MCF 10A (cell line): ENCODE measurements around the gene C9. TPM values are rescaled to one million over a fixed set of nuclear protein-coding genes. Genes with fewer than 3 reads are reported as not detected.
"Not testable (repeated sequence)": the region's sequence is repeated elsewhere in the genome, so short reads cannot be mapped to it uniquely, and the experiment has no call there.

Source experiments
- BruUV-seq: library from RNA; stranded (reverse); fragments of 400-500 nt; replicated peaks from 2 replicates; lab custom pipeline; 2021; lab: Mats Ljungman, UMichigan
- CTCF ChIA-PET: fragments of 300-600 bp; sonication (Branson Sonifier 250); formaldehyde crosslinking; extraction: SDS; loops from one replicate; lab custom pipeline; 2021; ENCODE audit warnings: antibody characterized with exemption, inconsistent platforms; lab: Yijun Ruan, JAX
- POLR2A ChIA-PET: fragments of 300-600, 350-650 bp; sonication (Branson Sonifier 250); formaldehyde crosslinking; extraction: SDS; loops from one replicate; lab custom pipeline; 2020; ENCODE audit warnings: antibody characterized with exemption, inconsistent platforms; lab: Yijun Ruan, JAX
- DNase-seq: peaks from one replicate; pipeline ENCODE4 v3.0.0-alpha.2; 2018; ENCODE audit not compliant: unreplicated experiment
- H3K27ac Mint-ChIP-seq: one replicate; pipeline ENCODE4 v1.8.0; 2022; ENCODE audit warnings: mild to moderate bottlenecking, low read depth, mixed read lengths; ENCODE audit not compliant: unreplicated experiment
- H3K27me3 Mint-ChIP-seq: one replicate; pipeline ENCODE4 v1.8.0; 2022; ENCODE audit warnings: mixed read lengths; ENCODE audit not compliant: insufficient read depth, unreplicated experiment
- H3K36me3 Mint-ChIP-seq: one replicate; pipeline ENCODE4 v1.8.0; 2022; ENCODE audit warnings: mild to moderate bottlenecking, moderate library complexity, mixed read lengths; ENCODE audit not compliant: insufficient read depth, unreplicated experiment
- H3K4me1 Mint-ChIP-seq: one replicate; pipeline ENCODE4 v1.8.0; 2022; ENCODE audit warnings: mixed read lengths; ENCODE audit not compliant: insufficient read depth, unreplicated experiment
- H3K4me3 Mint-ChIP-seq: one replicate; pipeline ENCODE4 v1.8.0; 2022; ENCODE audit warnings: mild to moderate bottlenecking, moderate library complexity, mixed read lengths; ENCODE audit not compliant: unreplicated experiment
- H3K9me3 Mint-ChIP-seq: one replicate; pipeline ENCODE4 v1.8.0; 2022; ENCODE audit warnings: mixed read lengths; ENCODE audit not compliant: unreplicated experiment
- CTCF ChIP-seq: fragments of 200-600 bp; IDR thresholded peaks from one replicate; pipeline ENCODE4 v1.8.0; 2022; ENCODE audit warnings: antibody characterized with exemption, mild to moderate bottlenecking; ENCODE audit not compliant: unreplicated experiment
- intact Hi-C: fragments of 100-400 bp; cut with micrococcal nuclease; formaldehyde crosslinking; loops from 2 replicates; pipeline ENCODE4 v1.14.1; 2022
- total RNA-seq: library from RNA; stranded (reverse); gene quantifications from 2 replicates; pipeline ENCODE4 v1.2.3, GENCODE V29; 2022

Gene C9
- total RNA-seq, 1 experiment from 2014 or later = not detected

GRCh38 chr5:39273314-39273954 lies 90.9 kb downstream of the C9 start:
- intact Hi-C loops = no loop called here
- CTCF ChIA-PET = interaction anchor here (0.6 to 6.7 kb wide), 3 partner anchors 10 to 258 kb away, joined by 7 to 32 read pairs (median 28); partner anchors contain the start of gene FYB1

GRCh38 chr5:39272869-39273231 lies 91.4 kb downstream of the C9 start:
- H3K27me3 Mint-ChIP-seq, DNase-seq, intact Hi-C loops, H3K27ac Mint-ChIP-seq, H3K4me1 Mint-ChIP-seq, H3K36me3 Mint-ChIP-seq, BruUV-seq, POLR2A ChIA-PET, H3K9me3 Mint-ChIP-seq, H3K4me3 Mint-ChIP-seq: not testable (repeated sequence)
- CTCF ChIA-PET = interaction anchor here (0.6 to 6.7 kb wide), 3 partner anchors 10 to 257 kb away, joined by 7 to 32 read pairs (median 28); partner anchors contain the start of gene FYB1

More at GRCh38 chr5:39273314-39273954, 90.9 kb downstream of the C9 start:
- no peak overlapping the region for H3K4me3 Mint-ChIP-seq
- BruUV-seq = no TSS peak
- H3K4me1 Mint-ChIP-seq = no peaks in the 10 kb centered on the region
- no peaks in the 10 kb centered on the region for H3K27me3 Mint-ChIP-seq
- no peak overlapping the region for H3K27ac Mint-ChIP-seq
- no peak for DNase-seq
- no peak for TF ChIP-seq CTCF
- POLR2A ChIA-PET = no interaction called here
- peaks cover 1% of the 10 kb centered on the region for H3K9me3 Mint-ChIP-seq
- H3K36me3 Mint-ChIP-seq = no peaks in the 10 kb centered on the region

GRCh38 chr5:39270225-39270848 lies 94.0 kb downstream of the C9 start:
- ChIA-PET CTCF (interaction anchor here (0.7 to 6.7 kb wide), 4 partner anchors 13 to 109 kb away, joined by 3 to 32 read pairs (median 7); partner anchors contain the start of gene FYB1), POLR2A (interaction anchor here (1.2 kb wide), 1 partner anchor 52 kb away, joined by 4 read pairs; no protein-coding TSS in a partner anchor)
- BruUV-seq = no TSS peak
- Mint-ChIP-seq H3K36me3 (no peaks in the 10 kb centered on the region), H3K4me3 (no peak overlapping the region), H3K27me3 (no peaks in the 10 kb centered on the region), H3K9me3 (no peaks in the 10 kb centered on the region), H3K27ac (no peak overlapping the region), H3K4me1 (no peaks in the 10 kb centered on the region)
- intact Hi-C loops = no loop called here
- DNase-seq = no peak
- no peak for TF ChIP-seq CTCF

- CTCF ChIA-PET = interaction anchor here (0.6 to 5.5 kb wide), 3 partner anchors 9 to 240 kb away, joined by 3 to 28 read pairs (median 3); no protein-coding TSS in a partner anchor
- H3K4me1 Mint-ChIP-seq = no peaks in the 10 kb centered on the region
- BruUV-seq = no TSS peak
- POLR2A ChIA-PET = interaction anchor here (0.6 kb wide), 1 partner anchor 14 kb away, joined by 3 read pairs; no protein-coding TSS in a partner anchor
- no peaks in the 10 kb centered on the region for H3K27me3 Mint-ChIP-seq
- intact Hi-C loops = no loop called here
- no peaks in the 10 kb centered on the region for H3K36me3 Mint-ChIP-seq
- no peak for DNase-seq
- H3K4me3 Mint-ChIP-seq = no peak overlapping the region
- no peak for TF ChIP-seq CTCF
- H3K27ac Mint-ChIP-seq = no peak overlapping the region
- H3K9me3 Mint-ChIP-seq = no peaks in the 10 kb centered on the region
Measured at GRCh38 chr5:39267186-39267585, 97.1 kb downstream of the C9 start.
